LNCAP (cell line): ENCODE results near the gene ZBTB5.

Experiments used
- CTCF ChIP-seq: fragments of 450-650 bp; IDR thresholded peaks from 2 replicates; pipeline ENCODE4 v1.5.1; 2017; ENCODE audit warnings: mild to moderate bottlenecking

ZBTB5 gene

GRCh38 chr9:37465249-37466036 is at the start of gene ZBTB5:
TSS of gene ZBTB5 (minus strand) at chr9:37465450. CDS start at chr9:37442551, 22,899 bp downstream.
- TF ChIP-seq CTCF = no peak

- no peak for TF ChIP-seq CTCF
Observed at GRCh38 chr9:37514999-37515398, 49.7 kb upstream of the ZBTB5 start.

- TF ChIP-seq CTCF = no peak
Observed at GRCh38 chr9:37512437-37512836, 47.2 kb upstream of the ZBTB5 start.

GRCh38 chr9:37511016-37512010 is 46.1 kb upstream of the ZBTB5 start:
- no peak for TF ChIP-seq CTCF

GRCh38 chr9:37509536-37509935 is 44.3 kb upstream of the ZBTB5 start:
- no peak for TF ChIP-seq CTCF

GRCh38 chr9:37508834-37509206 is 43.6 kb upstream of the ZBTB5 start:
- TF ChIP-seq CTCF = no peak

GRCh38 chr9:37508135-37508833 is 43.0 kb upstream of the ZBTB5 start:
- no peak for TF ChIP-seq CTCF
